ENCODE data around the gene ZNF516. TPM values are rescaled to one million over a fixed set of nuclear protein-coding genes. Genes with fewer than 3 reads are reported as not detected.

The ZNF516 gene
- total RNA-seq, 6 donors from 2014 or later: 21.9 to 44.3 (median 36.5) TPM

DNA sequence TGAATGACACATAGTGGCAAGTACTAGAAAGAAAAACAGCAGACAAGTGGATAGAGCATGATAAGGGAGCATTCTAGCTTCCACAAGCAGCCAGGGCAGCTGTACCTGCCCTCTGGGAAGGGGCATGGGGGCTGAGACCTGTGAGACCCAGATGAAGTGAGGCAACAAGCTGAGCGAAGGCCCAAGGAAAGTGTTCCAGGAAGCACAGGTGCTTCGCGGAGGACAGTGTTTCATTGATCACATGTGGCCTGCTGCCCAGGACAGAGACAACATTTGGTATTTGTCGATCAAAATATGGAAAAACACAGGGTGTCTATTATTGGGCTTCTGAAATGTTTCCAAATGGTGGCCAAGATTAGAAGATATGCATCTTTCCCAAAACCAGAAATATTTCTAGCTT lies 149.1 kb downstream of the ZNF516 start:
- 93 to 94% methylated on average over 4 of the region's 4 CpGs for WGBS, 2 donors
- TF ChIP-seq POLR2AphosphoS5 (IDR thresholded peaks at IDR 0.05) (no peak), EP300 (IDR thresholded peaks at IDR 0.05) (no peak), POLR2A (IDR thresholded peaks at IDR 0.05) (no peak)
- TF ChIP-seq, protein P1, sequence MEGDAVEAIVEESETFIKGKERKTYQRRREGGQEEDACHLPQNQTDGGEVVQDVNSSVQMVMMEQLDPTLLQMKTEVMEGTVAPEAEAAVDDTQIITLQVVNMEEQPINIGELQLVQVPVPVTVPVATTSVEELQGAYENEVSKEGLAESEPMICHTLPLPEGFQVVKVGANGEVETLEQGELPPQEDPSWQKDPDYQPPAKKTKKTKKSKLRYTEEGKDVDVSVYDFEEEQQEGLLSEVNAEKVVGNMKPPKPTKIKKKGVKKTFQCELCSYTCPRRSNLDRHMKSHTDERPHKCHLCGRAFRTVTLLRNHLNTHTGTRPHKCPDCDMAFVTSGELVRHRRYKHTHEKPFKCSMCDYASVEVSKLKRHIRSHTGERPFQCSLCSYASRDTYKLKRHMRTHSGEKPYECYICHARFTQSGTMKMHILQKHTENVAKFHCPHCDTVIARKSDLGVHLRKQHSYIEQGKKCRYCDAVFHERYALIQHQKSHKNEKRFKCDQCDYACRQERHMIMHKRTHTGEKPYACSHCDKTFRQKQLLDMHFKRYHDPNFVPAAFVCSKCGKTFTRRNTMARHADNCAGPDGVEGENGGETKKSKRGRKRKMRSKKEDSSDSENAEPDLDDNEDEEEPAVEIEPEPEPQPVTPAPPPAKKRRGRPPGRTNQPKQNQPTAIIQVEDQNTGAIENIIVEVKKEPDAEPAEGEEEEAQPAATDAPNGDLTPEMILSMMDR (IDR thresholded peaks at IDR 0.05): no peak
- H3K9me3 ChIP-seq: no peaks in the 10 kb centered on the region
- H3K27ac ChIP-seq: no peak overlapping the region
- DNase-seq (no peak), ATAC-seq (ENCODE audit: low FRiP score in 2 of 2) (no peak)
- no peaks in the 10 kb centered on the region for H3K27me3 ChIP-seq
- no peaks in the 10 kb centered on the region for H3K36me3 ChIP-seq
- no peak overlapping the region for H3K4me3 ChIP-seq
- peaks cover 0 to 14% (median 11%) of the 10 kb centered on the region in 4 donors for H3K4me1 ChIP-seq

DNA sequence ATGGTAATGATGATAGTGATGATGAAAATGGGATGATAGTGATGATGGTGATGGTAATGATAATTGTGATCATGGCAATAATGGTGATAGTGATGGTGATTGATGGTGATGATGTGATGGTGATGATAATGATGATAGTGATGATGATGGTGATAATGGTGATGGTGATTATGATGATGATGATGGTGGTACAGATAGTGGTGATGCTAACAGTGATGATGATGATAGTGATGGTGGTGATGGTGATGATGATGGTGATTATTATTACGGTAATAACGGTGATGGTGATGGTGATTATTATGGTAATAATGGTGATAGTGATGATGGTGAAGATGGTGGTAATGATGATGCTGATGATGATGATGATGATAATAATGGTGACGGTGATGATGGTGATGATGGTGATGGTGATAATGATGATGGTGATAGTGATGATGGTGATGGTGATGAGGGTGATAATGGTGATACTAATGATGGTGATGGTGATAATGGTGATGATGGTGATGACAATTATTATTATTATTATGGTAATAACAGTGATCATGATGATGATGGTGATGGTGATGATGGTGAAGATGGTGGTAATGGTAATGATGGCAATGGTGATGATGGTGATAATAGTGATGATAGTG lies 151.0 kb downstream of the ZNF516 start:
- no peak for TF ChIP-seq EP300 (IDR thresholded peaks at IDR 0.05)
- TF ChIP-seq, protein P1 (IDR thresholded peaks at IDR 0.05): no peak
- no peak for TF ChIP-seq POLR2AphosphoS5 (IDR thresholded peaks at IDR 0.05)
- Histone ChIP-seq H3K36me3 (no peaks in the 10 kb centered on the region), H3K4me1 (peaks cover 0 to 11% (median 9%) of the 10 kb centered on the region in 4 donors), H3K9me3 (peaks cover 0 to 5% (median 0%) of the 10 kb centered on the region in 4 donors), H3K27me3 (no peaks in the 10 kb centered on the region), H3K27ac (no peak overlapping the region), H3K4me3 (no peak overlapping the region)
- DNase-seq: no peak
- WGBS, 2 donors: 96 to 98% methylated on average over 3 of the region's 3 CpGs
- ATAC-seq (ENCODE audit: low FRiP score in 2 of 2): no peak

DNA sequence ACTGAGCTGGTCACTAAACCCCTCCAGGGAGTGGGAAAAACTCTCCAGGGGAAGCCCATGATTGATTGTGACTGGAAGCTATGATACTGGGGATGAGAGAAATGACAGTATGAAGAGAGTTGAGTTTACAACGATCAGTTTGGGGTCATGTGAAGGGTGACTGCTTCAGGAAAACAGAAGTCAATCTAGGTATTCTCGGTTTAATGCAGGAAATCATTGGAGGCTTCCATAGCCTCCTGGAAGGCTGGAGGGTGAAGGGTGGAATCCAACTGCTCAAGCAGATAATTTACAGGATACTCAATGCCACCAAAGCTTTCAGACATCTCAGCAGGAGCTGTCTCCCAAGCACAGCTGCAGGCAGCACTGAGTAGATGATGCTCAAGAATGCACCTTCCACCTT lies 154.6 kb downstream of the ZNF516 start:
- H3K27me3 ChIP-seq: no peaks in the 10 kb centered on the region
- no peak for DNase-seq
- H3K4me1 ChIP-seq: no peaks in the 10 kb centered on the region
- H3K9me3 ChIP-seq: peaks cover 0 to 5% (median 0%) of the 10 kb centered on the region in 4 donors
- no peaks in the 10 kb centered on the region for H3K36me3 ChIP-seq
- no peak for ATAC-seq (ENCODE audit: low FRiP score in 2 of 2)
- H3K27ac ChIP-seq: no peak overlapping the region
- WGBS, 2 donors: 80 to 88% methylated on average over 2 of the region's 2 CpGs
- H3K4me3 ChIP-seq: no peak overlapping the region
- no peak for TF ChIP-seq EP300 (IDR thresholded peaks at IDR 0.05)

DNA sequence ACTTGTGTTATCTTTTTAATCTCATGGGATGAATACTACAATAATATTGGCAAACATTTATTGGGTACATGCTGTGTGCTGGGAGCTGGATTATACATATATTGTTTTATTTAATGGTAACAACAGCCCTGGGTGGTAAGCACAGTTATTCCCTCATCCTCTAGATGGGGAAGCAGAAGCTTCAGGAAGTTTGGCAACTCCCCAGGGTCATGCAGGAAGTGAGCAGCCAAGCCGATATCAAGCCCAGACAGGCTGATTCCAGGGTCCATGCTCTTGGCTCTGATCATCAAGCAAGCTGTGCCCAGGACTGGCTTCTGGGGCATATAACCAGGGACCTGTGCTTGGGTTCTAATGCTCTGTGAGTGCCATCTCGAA lies 155.8 kb downstream of the ZNF516 start:
- no peak for ATAC-seq (ENCODE audit: low FRiP score in 2 of 2)
- Histone ChIP-seq H3K27ac (no peak overlapping the region), H3K4me1 (no peaks in the 10 kb centered on the region), H3K9me3 (peaks cover 0 to 5% (median 0%) of the 10 kb centered on the region in 4 donors), H3K27me3 (no peaks in the 10 kb centered on the region), H3K4me3 (no peak overlapping the region), H3K36me3 (no peaks in the 10 kb centered on the region)
- no peak for DNase-seq
- no peak for TF ChIP-seq EP300 (IDR thresholded peaks at IDR 0.05)
- no peak for TF ChIP-seq POLR2AphosphoS5 (IDR thresholded peaks at IDR 0.05)
- no peak for TF ChIP-seq POLR2A (IDR thresholded peaks at IDR 0.05)
- 56 to 60% methylated on average over 2 of the region's 2 CpGs for WGBS, 2 donors

DNA sequence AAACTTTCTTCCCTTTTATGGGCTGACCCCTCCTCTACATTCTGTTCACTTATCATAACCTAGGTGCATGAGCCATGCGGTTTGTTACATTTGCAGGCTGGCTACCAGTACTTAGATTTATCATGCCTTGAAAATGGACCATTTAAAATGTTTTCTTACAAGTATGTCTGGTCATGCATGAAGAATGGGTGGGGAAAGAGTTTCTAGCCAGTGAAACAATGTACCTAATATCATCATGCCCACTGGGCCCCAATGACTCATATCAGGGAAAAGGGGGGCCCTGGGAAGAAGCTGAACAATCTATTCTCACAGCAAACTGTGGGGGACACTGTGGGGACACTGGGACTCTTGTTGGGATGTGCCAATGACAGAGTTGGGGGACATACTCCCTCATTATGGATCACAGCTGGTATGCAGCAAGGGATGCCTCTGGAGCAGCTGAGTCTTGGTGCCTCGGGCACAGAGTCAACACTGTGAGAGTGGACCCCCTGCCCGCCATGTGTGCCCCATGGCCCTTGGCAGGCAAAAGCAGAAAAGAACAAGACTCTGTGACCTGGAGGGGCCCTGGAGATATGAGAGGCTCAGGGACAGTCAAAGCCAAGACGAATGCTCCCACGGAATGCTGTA lies 156.3 kb downstream of the ZNF516 start:
- TF ChIP-seq, protein P1 (IDR thresholded peaks at IDR 0.05): no peak
- TF ChIP-seq POLR2A (IDR thresholded peaks at IDR 0.05) (no peak), POLR2AphosphoS5 (IDR thresholded peaks at IDR 0.05) (no peak), EP300 (IDR thresholded peaks at IDR 0.05) (no peak)
- Histone ChIP-seq H3K4me3 (no peak overlapping the region), H3K36me3 (no peaks in the 10 kb centered on the region), H3K4me1 (no peaks in the 10 kb centered on the region), H3K9me3 (peaks cover 0 to 5% (median 0%) of the 10 kb centered on the region in 4 donors), H3K27me3 (no peaks in the 10 kb centered on the region), H3K27ac (no peak overlapping the region)
- no peak for ATAC-seq (ENCODE audit: low FRiP score in 2 of 2)
- DNase-seq: no peak
- 81 to 87% methylated on average over 5 of the region's 5 CpGs for WGBS, 2 donors

DNA sequence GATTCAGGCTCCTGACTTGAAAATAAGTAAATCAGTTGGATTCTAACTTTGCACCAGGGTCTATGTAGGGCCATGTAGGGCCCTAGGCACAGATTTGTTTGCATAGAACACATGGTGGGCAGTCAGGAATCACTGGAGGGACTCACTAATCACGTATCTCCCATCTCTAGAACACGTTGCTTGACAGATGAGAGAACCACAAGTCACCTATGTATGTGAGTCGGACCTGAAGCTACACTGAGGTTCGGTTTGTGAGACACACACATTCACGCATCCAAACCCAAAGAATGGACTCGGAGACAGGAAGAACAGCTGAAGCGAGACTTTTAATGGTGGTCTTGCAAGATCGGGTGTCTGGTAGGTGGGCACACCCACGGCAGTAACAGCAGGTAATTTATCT lies 157.0 kb downstream of the ZNF516 start:
- ATAC-seq (ENCODE audit: low FRiP score in 2 of 2) (no peak), DNase-seq (no peak)
- H3K4me1 ChIP-seq: no peaks in the 10 kb centered on the region
- no peaks in the 10 kb centered on the region for H3K27me3 ChIP-seq
- H3K27ac ChIP-seq: no peak overlapping the region
- no peaks in the 10 kb centered on the region for H3K36me3 ChIP-seq
- no peak overlapping the region for H3K4me3 ChIP-seq
- H3K9me3 ChIP-seq: peaks cover 0 to 5% (median under 1%) of the 10 kb centered on the region in 4 donors
- 87 to 96% methylated on average over 8 to 9 of the region's 9 CpGs for WGBS, 2 donors
- TF ChIP-seq POLR2A (IDR thresholded peaks at IDR 0.05) (no peak), EP300 (IDR thresholded peaks at IDR 0.05) (no peak), POLR2AphosphoS5 (IDR thresholded peaks at IDR 0.05) (no peak)
- TF ChIP-seq, protein P1 (IDR thresholded peaks at IDR 0.05): no peak
